CD4-positive, alpha-beta T cell treated with Interleukin-4 for 4 hours (primary cell): ENCODE data around the gene SYNE4.

Experiments used
- DNase-seq: peaks from one replicate; pipeline ENCODE4 v3.0.0-alpha.2; 2020

SYNE4 gene

GRCh38 chr19:36023432-36023831 is 14.8 kb upstream of the SYNE4 start:
- DNase-seq: no peak

GRCh38 chr19:36019061-36019670 is 10.6 kb upstream of the SYNE4 start:
- no peak for DNase-seq

- peak; percentile 98 for DNase-seq
These were observed 5.7 kb upstream of the SYNE4 start, which contains the start of gene ALKBH6 for GRCh38 chr19:36014012-36014924. TSS of gene ALKBH6 (minus strand) at chr19:36014213. CDS start at chr19:36013397, 816 bp downstream.

GRCh38 chr19:36013280-36014011 is 4.8 kb upstream of the SYNE4 start:
- DNase-seq: no peak

GRCh38 chr19:36010402-36010801 is 1.8 kb upstream of the SYNE4 start:
- DNase-seq: no peak

- no peak for DNase-seq
These were observed 1.2 kb upstream of the SYNE4 start for GRCh38 chr19:36009633-36010379.

- peak; percentile 22 for DNase-seq
These were observed 607 bp upstream of the SYNE4 start for GRCh38 chr19:36009220-36009619.

GRCh38 chr19:36006955-36007354 is 1.7 kb downstream of the SYNE4 start:
- DNase-seq: no peak

- DNase-seq: no peak
These were observed 5.3 kb downstream of the SYNE4 start for GRCh38 chr19:36003284-36003683.

- DNase-seq: no peak
These were observed 7.0 kb downstream of the SYNE4 start for GRCh38 chr19:36001605-36002004.

- no peak for DNase-seq
These were observed 11.8 kb downstream of the SYNE4 start for GRCh38 chr19:35996777-35997176.

GRCh38 chr19:35995048-35995993 is 13.3 kb downstream of the SYNE4 start, which contains the start of gene SDHAF1:
TSS of gene SDHAF1 (plus strand) at chr19:35995188. CDS start at chr19:35995275, 87 bp downstream.
- DNase-seq: peak; percentile 91

- DNase-seq: no peak
These were observed 14.6 kb downstream of the SYNE4 start for GRCh38 chr19:35993923-35994598.

- DNase-seq: no peak
These were observed 15.5 kb downstream of the SYNE4 start for GRCh38 chr19:35992907-35993765.

- no peak for DNase-seq
These were observed 16.7 kb downstream of the SYNE4 start for GRCh38 chr19:35991731-35992450.

- DNase-seq: no peak
These were observed 17.6 kb downstream of the SYNE4 start for GRCh38 chr19:35990771-35991730.

- DNase-seq: no peak
These were observed 18.5 kb downstream of the SYNE4 start for GRCh38 chr19:35990156-35990555.

- no peak for DNase-seq
These were observed 19.8 kb downstream of the SYNE4 start for GRCh38 chr19:35988824-35989223.
